Measurements from ENCODE around the gene PHLDA3.
A peak's percentile ranks its signal among the peaks of the same experiment; 100 is the strongest.
"Not testable (repeated sequence)": the region's sequence is repeated elsewhere in the genome, so short reads cannot be mapped to it uniquely, and the experiment has no call there.

The PHLDA3 gene

GRCh38 chr1:201485184-201485774 lies 16.3 kb upstream of the PHLDA3 start:
- no peak for DNase-seq

DNA sequence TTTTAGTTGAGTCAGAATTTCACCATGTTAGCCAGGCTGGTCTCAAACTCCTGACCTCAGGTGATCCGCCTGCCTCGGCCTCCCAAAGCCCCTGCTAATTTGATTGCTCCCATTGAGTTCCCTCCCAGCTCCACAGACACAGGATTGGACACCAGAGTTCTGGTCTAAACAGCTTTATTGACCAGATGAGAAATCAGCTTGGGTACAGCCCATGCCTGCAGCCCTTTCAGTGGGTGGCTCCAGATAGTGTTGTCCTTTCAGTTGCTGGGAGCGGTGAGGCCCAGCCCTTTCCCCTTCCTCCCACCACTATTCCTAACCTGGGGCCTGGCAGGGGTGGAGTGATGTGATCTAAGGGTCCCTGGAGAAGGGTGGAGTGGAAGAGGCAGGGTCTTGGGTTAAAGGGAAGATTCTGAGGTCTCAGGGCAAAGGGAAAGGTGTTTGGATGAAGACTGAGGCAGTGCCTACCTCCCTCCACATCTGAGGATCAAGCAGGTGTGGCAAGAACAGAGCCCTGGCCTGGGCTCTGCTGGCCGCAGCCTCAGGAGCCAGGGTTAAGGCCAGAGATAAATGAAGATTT lies 14.5 kb upstream of the PHLDA3 start:
- no peak for DNase-seq

GRCh38 chr1:201482755-201483154 lies 13.8 kb upstream of the PHLDA3 start:
- DNase-seq, result no peak

DNA sequence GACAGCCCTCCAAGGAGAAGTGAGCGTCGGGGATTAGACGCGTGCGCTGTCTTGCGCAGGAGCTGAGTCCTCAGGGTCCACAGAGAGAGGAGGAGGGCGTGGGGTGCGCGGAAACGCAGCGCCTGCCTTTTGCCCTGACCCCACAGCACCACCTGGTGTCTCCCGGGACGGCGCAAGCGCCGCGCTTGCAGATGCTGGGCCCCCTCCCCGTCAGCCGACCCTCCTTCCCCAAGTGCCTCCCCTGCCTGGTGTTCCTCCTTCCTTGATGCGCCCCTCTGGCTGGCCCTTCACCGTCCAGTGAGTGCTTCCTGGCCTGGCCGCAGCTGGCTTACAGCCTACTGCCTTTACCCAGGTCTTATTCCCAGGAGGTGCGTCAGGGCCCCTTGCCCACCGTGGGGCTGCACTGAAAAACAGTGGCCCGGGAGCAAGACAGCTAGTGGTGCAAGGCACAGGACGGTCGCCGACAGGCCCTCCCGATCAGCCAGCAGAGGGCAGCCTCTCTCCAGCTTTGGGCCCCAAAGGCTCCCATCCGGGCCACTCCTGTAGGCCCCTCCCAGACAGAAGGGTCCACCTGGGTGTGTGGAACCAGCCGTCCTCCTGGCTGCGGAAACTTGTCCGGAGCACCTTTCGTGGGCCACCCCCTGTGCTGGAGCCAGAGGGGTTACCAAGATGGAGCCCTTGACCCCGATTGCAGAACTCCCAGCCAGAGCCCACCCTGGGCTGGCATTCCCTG lies 12.9 kb upstream of the PHLDA3 start:
- peak; percentile 90 for DNase-seq

GRCh38 chr1:201481004-201481380 lies 12.0 kb upstream of the PHLDA3 start:
- no peak for DNase-seq

GRCh38 chr1:201480231-201481003 lies 11.4 kb upstream of the PHLDA3 start:
- DNase-seq, result peak; percentile 93

DNA sequence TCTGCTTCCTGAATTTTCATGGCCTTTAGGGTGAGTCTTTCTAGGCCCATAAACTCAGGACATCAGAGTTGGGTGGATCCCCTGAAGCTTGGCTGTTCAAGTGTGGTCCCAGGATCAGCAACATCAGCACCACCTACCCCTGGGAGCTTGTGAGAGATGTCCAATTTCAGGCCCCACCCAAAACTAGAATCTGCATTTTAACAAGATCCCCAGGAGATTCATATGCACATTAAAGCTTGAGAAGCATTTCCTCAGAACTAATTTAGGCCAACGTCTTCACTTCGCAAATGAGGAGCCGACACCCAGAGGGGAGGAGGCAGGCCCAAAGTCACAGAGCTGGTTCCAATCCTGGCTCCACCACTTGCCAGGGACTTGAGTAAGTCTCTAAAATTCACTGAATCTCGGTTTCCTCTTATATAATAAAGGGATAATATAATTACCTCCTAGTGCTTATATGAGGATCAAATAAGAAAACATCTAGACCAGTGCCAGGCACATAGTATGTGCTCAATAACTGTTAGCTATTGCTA lies 10.3 kb upstream of the PHLDA3 start:
- DNase-seq, result no peak

DNA sequence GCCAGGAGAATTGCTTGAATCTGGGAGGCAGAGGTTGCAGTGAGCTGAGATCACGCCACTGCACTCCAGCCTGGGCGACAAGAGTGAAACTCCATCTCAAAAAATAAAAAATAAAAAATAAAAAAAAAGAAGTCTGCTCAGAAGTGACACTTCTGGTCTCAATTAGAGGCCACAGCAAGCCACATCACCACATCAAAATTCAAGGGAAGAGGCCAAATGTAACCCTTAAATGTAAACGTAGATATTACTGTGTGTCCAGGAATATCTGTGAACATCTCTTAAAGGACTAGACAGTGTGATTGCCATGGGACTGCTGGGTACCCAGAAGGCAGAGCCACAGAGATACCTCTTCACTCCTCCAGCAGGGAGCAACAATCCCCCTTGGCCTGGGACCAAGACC lies 9.7 kb upstream of the PHLDA3 start:
- not testable (repeated sequence) for DNase-seq

DNA sequence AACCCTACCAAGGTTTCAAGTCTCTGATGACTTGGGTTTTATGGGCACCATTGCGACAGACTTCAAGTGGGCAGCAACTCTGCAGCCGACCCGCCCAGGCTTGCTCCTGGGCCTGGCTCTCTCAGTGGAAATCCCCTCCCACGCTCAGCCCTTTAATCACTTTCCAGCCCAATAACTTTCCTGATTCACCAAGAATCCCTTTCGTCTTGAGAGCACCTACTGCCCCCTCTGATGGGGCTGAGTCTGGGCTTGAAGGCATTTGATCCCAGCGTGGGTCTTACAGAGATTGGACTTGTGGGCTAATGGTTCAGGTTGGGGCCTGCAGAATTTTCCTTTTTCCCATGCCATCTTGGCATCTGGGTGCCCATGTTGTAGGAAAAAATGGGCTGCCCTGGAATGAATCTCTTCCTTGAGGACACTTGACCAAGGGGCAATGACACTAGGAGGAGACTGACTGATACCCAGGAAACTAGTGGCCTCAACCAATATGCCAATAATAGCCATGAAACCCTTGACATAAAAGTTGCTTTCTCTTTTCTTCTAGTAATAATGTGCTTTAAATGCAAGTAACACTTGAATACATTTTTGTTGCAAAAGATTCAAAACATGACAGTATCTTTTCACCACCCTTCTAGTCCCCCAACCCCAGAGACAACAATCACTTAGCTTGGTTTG lies 7.8 kb upstream of the PHLDA3 start:
- DNase-seq, result no peak

DNA sequence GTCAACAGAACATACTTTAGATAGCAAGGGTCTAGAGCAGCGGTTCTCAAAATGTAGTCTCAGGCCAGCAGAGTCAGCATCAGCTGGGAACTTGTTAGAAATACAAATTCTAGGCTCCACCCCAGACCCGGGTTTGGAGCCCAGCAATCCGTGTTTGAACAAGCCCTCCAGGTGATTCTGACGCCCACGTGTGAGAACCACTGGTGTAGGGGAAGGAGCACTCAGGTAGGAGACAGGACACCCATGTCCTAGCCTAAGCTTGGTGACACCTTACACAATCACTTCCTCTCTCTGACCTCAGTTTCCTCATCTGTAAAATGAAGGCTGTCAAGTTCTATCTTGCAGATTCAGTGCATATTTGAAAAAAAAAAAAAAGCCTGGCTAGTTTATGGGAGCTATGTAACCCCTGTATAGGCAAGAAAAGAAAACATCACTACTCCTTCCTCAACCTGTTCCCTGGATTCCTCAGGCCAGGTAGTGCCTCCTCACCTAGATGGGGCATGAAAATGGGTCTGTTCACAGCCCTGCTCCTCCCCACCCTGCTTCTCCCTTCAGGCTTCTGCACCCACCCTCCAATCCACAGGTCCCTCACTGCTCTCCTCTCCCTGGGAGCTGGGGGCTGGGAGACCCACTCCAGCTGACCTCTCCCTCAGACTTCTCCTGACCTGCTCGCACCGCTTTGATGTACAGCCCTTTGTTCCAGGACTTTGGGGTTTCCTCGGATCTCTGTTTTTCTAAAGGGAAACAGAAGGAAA lies 7.1 kb upstream of the PHLDA3 start:
- DNase-seq, result no peak

- no peak for DNase-seq
Observed at GRCh38 chr1:201475130-201475529, 6.1 kb upstream of the PHLDA3 start.

- no peak for DNase-seq
Observed at GRCh38 chr1:201473296-201473695, 4.3 kb upstream of the PHLDA3 start.

- not testable (repeated sequence) for DNase-seq
Observed at GRCh38 chr1:201472321-201472720, 3.3 kb upstream of the PHLDA3 start.

GRCh38 chr1:201471772-201472171 lies 2.8 kb upstream of the PHLDA3 start:
- no peak for DNase-seq

GRCh38 chr1:201470581-201470980 lies 1.6 kb upstream of the PHLDA3 start:
- DNase-seq, result no peak

GRCh38 chr1:201469645-201470074 lies 672 bp upstream of the PHLDA3 start:
- DNase-seq, result no peak

DNA sequence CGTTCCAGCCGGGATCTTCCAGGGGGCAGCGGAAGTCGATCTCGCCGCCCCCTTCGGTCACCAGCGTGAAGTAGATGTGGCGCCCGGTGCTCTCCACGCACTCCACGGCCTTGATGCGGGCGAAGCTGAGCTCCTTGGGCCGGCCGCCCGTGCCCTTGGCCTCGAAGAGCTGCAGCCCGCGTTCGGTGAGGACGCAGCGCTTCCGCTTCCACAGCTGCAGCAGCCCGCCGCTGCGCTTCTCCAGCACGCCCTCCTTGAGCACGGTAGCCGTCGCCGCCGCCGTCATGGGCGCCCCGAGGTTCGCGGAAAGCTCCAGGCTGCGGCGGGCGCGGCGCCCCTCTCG lies 516 bp downstream of the PHLDA3 start:
- DNase-seq, result peak; percentile 73

- no peak for DNase-seq
Observed at GRCh38 chr1:201466492-201466891, 2.5 kb downstream of the PHLDA3 start.

GRCh38 chr1:201465698-201466290 lies 3.2 kb downstream of the PHLDA3 start:
- DNase-seq, result no peak

GRCh38 chr1:201463071-201463552 lies 5.9 kb downstream of the PHLDA3 start:
- no peak for DNase-seq

- no peak for DNase-seq
Observed at GRCh38 chr1:201461645-201462441, 7.1 kb downstream of the PHLDA3 start.
